Measurements from ENCODE around the gene TBCC. TPM values are rescaled to one million over a fixed set of nuclear protein-coding genes. Genes with fewer than 3 reads are reported as not detected.

Gene TBCC
- total RNA-seq, 6 experiments from 2014 or later: 20.6 to 25.2 (median 22.5) TPM

- DNase-seq: peak; percentile 80
- no peak for TF ChIP-seq CTCF (IDR thresholded peaks at IDR 0.05)
- no peaks in the 10 kb centered on the region for H3K27me3 Mint-ChIP-seq (ENCODE audit: insufficient read depth)
- H3K4me3 Mint-ChIP-seq: peak overlapping the region; percentile 93
- no peaks in the 10 kb centered on the region for H3K9me3 Mint-ChIP-seq
- H3K36me3 Mint-ChIP-seq (ENCODE audit: low read depth): peaks cover 12% of the 10 kb centered on the region
- H3K4me1 Mint-ChIP-seq (ENCODE audit: low read depth): peaks cover 39% of the 10 kb centered on the region
- peak overlapping the region; percentile 91 for H3K27ac Mint-ChIP-seq
Observed at GRCh38 chr6:42746463-42747391, 824 bp upstream of the TBCC start.

GRCh38 chr6:42745083-42745639 is 742 bp downstream of the TBCC start:
- Mint-ChIP-seq H3K9me3 (no peaks in the 10 kb centered on the region), H3K4me3 (peak overlapping the region; percentile 93), H3K4me1 (ENCODE audit: low read depth) (peaks cover 39% of the 10 kb centered on the region), H3K36me3 (ENCODE audit: low read depth) (peaks cover 12% of the 10 kb centered on the region), H3K27ac (peak overlapping the region; percentile 93), H3K27me3 (ENCODE audit: insufficient read depth) (no peaks in the 10 kb centered on the region)
- no peak for TF ChIP-seq CTCF (IDR thresholded peaks at IDR 0.05)
- DNase-seq: no peak

GRCh38 chr6:42744351-42744893 is 1.5 kb downstream of the TBCC start:
- H3K4me3 Mint-ChIP-seq: peak overlapping the region; percentile 93
- H3K9me3 Mint-ChIP-seq: no peaks in the 10 kb centered on the region
- H3K4me1 Mint-ChIP-seq (ENCODE audit: low read depth): peaks cover 39% of the 10 kb centered on the region
- no peaks in the 10 kb centered on the region for H3K27me3 Mint-ChIP-seq (ENCODE audit: insufficient read depth)
- DNase-seq: no peak
- H3K36me3 Mint-ChIP-seq (ENCODE audit: low read depth): peaks cover 12% of the 10 kb centered on the region
- H3K27ac Mint-ChIP-seq: peak overlapping the region; percentile 93; the same call in 1 of the 2 replicates
- no peak for TF ChIP-seq CTCF (IDR thresholded peaks at IDR 0.05)

- peaks cover 20% of the 10 kb centered on the region for H3K4me1 Mint-ChIP-seq (ENCODE audit: low read depth)
Observed at GRCh38 chr6:42742116-42742894, 3.6 kb downstream of the TBCC start.

More at GRCh38 chr6:42742116-42742894, 3.6 kb downstream of the TBCC start:
- H3K36me3 Mint-ChIP-seq (ENCODE audit: low read depth): peaks cover 12% of the 10 kb centered on the region
- no peak overlapping the region for H3K27ac Mint-ChIP-seq
- H3K4me3 Mint-ChIP-seq: no peak overlapping the region
- no peak for TF ChIP-seq CTCF (IDR thresholded peaks at IDR 0.05)
- DNase-seq: no peak
- H3K27me3 Mint-ChIP-seq (ENCODE audit: insufficient read depth): no peaks in the 10 kb centered on the region
- H3K9me3 Mint-ChIP-seq: no peaks in the 10 kb centered on the region

Data from HFFc6 (cell line).